ENCODE measurements around the gene CERS3.

- no peak for TF ChIP-seq GLIS3 (CRISPR knock-in tag; IDR thresholded peaks at IDR 0.05)
- no peak for TF ChIP-seq BACH2 (CRISPR knock-in tag; IDR thresholded peaks at IDR 0.05; ENCODE audit: borderline replicate concordance)
- TF ChIP-seq TCF4 (CRISPR knock-in tag; IDR thresholded peaks at IDR 0.05; ENCODE audit: borderline replicate concordance): no peak
- no peak for TF ChIP-seq OSR1 (CRISPR knock-in tag; IDR thresholded peaks at IDR 0.05)
- no peak for TF ChIP-seq ISL1 (CRISPR knock-in tag; IDR thresholded peaks at IDR 0.05)
- no peak for TF ChIP-seq CREB5 (CRISPR knock-in tag; IDR thresholded peaks at IDR 0.05; ENCODE audit: low read depth)
- no peak for TF ChIP-seq ZNF8 (CRISPR knock-in tag; IDR thresholded peaks at IDR 0.05)
Observed at GRCh38 chr15:100434561-100434960, 94.2 kb downstream of the CERS3 start.
